K562 (cell line): ENCODE data around the gene EFHC1. TPM values are rescaled to one million over a fixed set of nuclear protein-coding genes. Genes with fewer than 3 reads are reported as not detected.
A peak's percentile ranks its signal among the peaks of the same experiment; 100 is the strongest.

Experiments
- COPS2 ChIP-seq: fragments of 450-650 bp; conservative IDR thresholded peaks from 2 replicates; pipeline ENCODE4 v1.6.1; 2016; ENCODE audit warnings: mild to moderate bottlenecking, moderate library complexity
- DDX20 ChIP-seq: fragments of 450-650 bp; IDR thresholded peaks from 2 replicates; pipeline ENCODE4 v1.6.1; 2016; ENCODE audit warnings: missing genetic modification characterization, low read depth, mild to moderate bottlenecking, missing compliant biosample characterization, moderate library complexity
- ELF4 ChIP-seq: fragments of 450-650 bp; formaldehyde crosslinking; IDR thresholded peaks from 2 replicates; pipeline ENCODE4 v1.4.0; 2022; ENCODE audit warnings: missing genetic modification characterization
- FOXA1 ChIP-seq: fragments of 450-650 bp; IDR thresholded peaks from 2 replicates; pipeline ENCODE4 v1.6.1; 2016; ENCODE audit warnings: mild to moderate bottlenecking, borderline replicate concordance
- FOXO4 ChIP-seq: fragments of 450-650 bp; formaldehyde crosslinking; IDR thresholded peaks from 2 replicates; pipeline ENCODE4 v1.4.0; 2020; ENCODE audit warnings: mild to moderate bottlenecking, moderate library complexity
- KLF10 ChIP-seq: fragments of 250-450 bp; sonication (Bioruptor Pico); IDR thresholded peaks from 2 replicates; pipeline ENCODE4 v1.6.1; 2021; ENCODE audit warnings: matching md5 sums
- L3MBTL2 ChIP-seq: fragments of 450-650 bp; IDR thresholded peaks from 2 replicates; pipeline ENCODE4 v1.6.1; 2016; ENCODE audit warnings: mild to moderate bottlenecking, moderate library complexity
- LCOR ChIP-seq: sonication (generic); formaldehyde crosslinking; IDR thresholded peaks from 2 replicates; pipeline ENCODE4 v1.8.0; 2022; ENCODE audit warnings: mild to moderate bottlenecking, missing genetic modification reagents
- MCM3 ChIP-seq: fragments of 450-650 bp; IDR thresholded peaks from 2 replicates; pipeline ENCODE4 v1.6.1; 2016
- VEZF1 ChIP-seq: fragments of 200-800 bp; sonication (Bioruptor generic); IDR thresholded peaks from 2 replicates; pipeline ENCODE4 v1.6.1; 2017; ENCODE audit warnings: missing genetic modification characterization, missing compliant biosample characterization
- WHSC1 ChIP-seq: IDR thresholded peaks from one replicate; pipeline ENCODE4 v1.6.1; 2012; ENCODE audit warnings: low read length, control low read depth, inconsistent platforms
- ZBTB40 ChIP-seq, 2 experiments: fragments of 450-650 bp in 1 of 2; sonication (generic) in 1 of 2; formaldehyde crosslinking in 1 of 2; IDR thresholded peaks; 2 replicates each; pipeline versions ENCODE4 v1.7.1 to v1.9.0; 2016 to 2022; ENCODE audit warnings: inconsistent platforms in 1 of 2, mild to moderate bottlenecking in 1 of 2, missing genetic modification reagents in 1 of 2
- ZBTB43 ChIP-seq: sonication (generic); formaldehyde crosslinking; IDR thresholded peaks from 2 replicates; pipeline ENCODE4 v1.8.0; 2023; ENCODE audit warnings: mild to moderate bottlenecking, missing genetic modification reagents
- ZNF436 ChIP-seq: fragments of 250-450, 450-650 bp; sonication (Bioruptor Pico); formaldehyde crosslinking; IDR thresholded peaks from 2 replicates; pipeline ENCODE4 v1.7.0; 2020; ENCODE audit warnings: mild to moderate bottlenecking
- polyA plus RNA-seq, 8 experiments: library from polyadenylated mRNA; depleted of rRNA in 4 of 8; stranded (reverse) in 5 of 8; unstranded in 3 of 8; fragments of >200 nt; fragmentation: Nextera tagmentation in 2 of 8; fragmentation: Illumina TruSeq in 1 of 8; extraction: Ambion mirVana in 2 of 8; extraction: Trizol in 1 of 8; gene quantifications; 2 replicates each; pipeline versions ENCODE4 v1.2.1 to v1.2.3, GENCODE V29; 2011 to 2014; ENCODE audit warnings: inconsistent platforms in 1 of 8, missing spikeins in 1 of 8
- total RNA-seq, 7 experiments: library from RNA; depleted of rRNA in 6 of 7; stranded (reverse); fragments of >200 nt in 6 of 7; fragmentation: Illumina TruSeq in 2 of 7; extraction: Trizol in 2 of 7; gene quantifications; 2 replicates each; pipeline versions ENCODE4 v1.2.1 to v1.2.3, GENCODE V29; 2011 to 2021; ENCODE audit warnings: low replicate concordance in 1 of 7

Gene EFHC1
- total and polyA plus RNA-seq, 9 of the 15 experiments (the other 6 are each of a cell fraction or from before 2014, with no cell fraction given) = 9.5 to 31.0 (median 14.9) TPM

GRCh38 chr6:52419809-52420667 is at the start of gene EFHC1 (continued):
- TF ChIP-seq ZBTB40 (IDR thresholded peaks at IDR 0.05) (peak; percentile 67), ZBTB40 (CRISPR knock-in tag; IDR thresholded peaks at IDR 0.05) (no peak), KLF10 (no peak), FOXO4 (CRISPR knock-in tag) (no peak), VEZF1 (CRISPR knock-in tag) (peak; percentile 77), LCOR (CRISPR knock-in tag) (no peak; the same call in 1 of the 2 replicates), ELF4 (CRISPR knock-in tag) (no peak), DDX20 (no peak), L3MBTL2 (peak; percentile 48), ZNF436 (CRISPR knock-in tag) (no peak), MCM3 (no peak), FOXA1 (no peak), ZBTB43 (CRISPR knock-in tag) (no peak), WHSC1 (no peak), COPS2 (no peak)
